ENCODE results near the gene ARID5B.

The ARID5B gene

GRCh38 chr10:62037890-62038608, 136.6 kb downstream of the ARID5B start:
- in situ Hi-C loops (cut with HindIII; ENCODE audit: low sequenced_read_pairs), result no loop called here
- no peak for DNase-seq (ENCODE audit: low read depth)
- TF ChIP-seq CTCF (IDR thresholded peaks at IDR 0.05; ENCODE audit: low read depth, low read length, missing control alignments), result no peak
- H3K4me3 ChIP-seq (ENCODE audit: low read depth, low read length), result no peak overlapping the region

- in situ Hi-C loops (cut with HindIII; ENCODE audit: low sequenced_read_pairs), result no loop called here
These were observed 137.2 kb downstream of the ARID5B start for GRCh38 chr10:62038609-62039190.

GRCh38 chr10:62039954-62040353, 138.5 kb downstream of the ARID5B start:
- DNase-seq (ENCODE audit: low read depth), result no peak
- TF ChIP-seq CTCF (IDR thresholded peaks at IDR 0.05; ENCODE audit: low read depth, low read length, missing control alignments), result no peak
- H3K4me3 ChIP-seq (ENCODE audit: low read depth, low read length), result no peak overlapping the region
- in situ Hi-C loops (cut with HindIII; ENCODE audit: low sequenced_read_pairs), result no loop called here

More at GRCh38 chr10:62038609-62039190, 137.2 kb downstream of the ARID5B start:
- DNase-seq (ENCODE audit: low read depth), result no peak
- TF ChIP-seq CTCF (IDR thresholded peaks at IDR 0.05; ENCODE audit: low read depth, low read length, missing control alignments), result peak; percentile 90
- H3K4me3 ChIP-seq (ENCODE audit: low read depth, low read length), result no peak overlapping the region

- TF ChIP-seq CTCF (IDR thresholded peaks at IDR 0.05; ENCODE audit: low read depth, low read length, missing control alignments), result no peak
- DNase-seq (ENCODE audit: low read depth), result no peak
- in situ Hi-C loops (cut with HindIII; ENCODE audit: low sequenced_read_pairs), result no loop called here
- no peak overlapping the region for H3K4me3 ChIP-seq (ENCODE audit: low read depth, low read length)
These were observed 139.4 kb downstream of the ARID5B start for GRCh38 chr10:62040881-62041280.

GRCh38 chr10:62043421-62044021, 142.0 kb downstream of the ARID5B start:
- no peak overlapping the region for H3K4me3 ChIP-seq (ENCODE audit: low read depth, low read length)
- in situ Hi-C loops (cut with HindIII; ENCODE audit: low sequenced_read_pairs), result no loop called here
- peak; percentile 72 for DNase-seq (ENCODE audit: low read depth)
- no peak for TF ChIP-seq CTCF (IDR thresholded peaks at IDR 0.05; ENCODE audit: low read depth, low read length, missing control alignments)

GRCh38 chr10:62044566-62044965, 143.1 kb downstream of the ARID5B start:
- in situ Hi-C loops (cut with HindIII; ENCODE audit: low sequenced_read_pairs), result no loop called here
- DNase-seq (ENCODE audit: low read depth), result no peak
- H3K4me3 ChIP-seq (ENCODE audit: low read depth, low read length), result no peak overlapping the region
- TF ChIP-seq CTCF (IDR thresholded peaks at IDR 0.05; ENCODE audit: low read depth, low read length, missing control alignments), result no peak

Measured in astrocyte of the cerebellum (primary cell).